ENCODE measurements around the gene SH3RF1. TPM values are rescaled to one million over a fixed set of nuclear protein-coding genes. Genes with fewer than 3 reads are reported as not detected.

SH3RF1 gene
- total RNA-seq, 3 donors from 2014 or later (not counting 1 experiment from before 2014, with no cell fraction given) = 0.54 to 2.4 (median 1.6) TPM

DNA sequence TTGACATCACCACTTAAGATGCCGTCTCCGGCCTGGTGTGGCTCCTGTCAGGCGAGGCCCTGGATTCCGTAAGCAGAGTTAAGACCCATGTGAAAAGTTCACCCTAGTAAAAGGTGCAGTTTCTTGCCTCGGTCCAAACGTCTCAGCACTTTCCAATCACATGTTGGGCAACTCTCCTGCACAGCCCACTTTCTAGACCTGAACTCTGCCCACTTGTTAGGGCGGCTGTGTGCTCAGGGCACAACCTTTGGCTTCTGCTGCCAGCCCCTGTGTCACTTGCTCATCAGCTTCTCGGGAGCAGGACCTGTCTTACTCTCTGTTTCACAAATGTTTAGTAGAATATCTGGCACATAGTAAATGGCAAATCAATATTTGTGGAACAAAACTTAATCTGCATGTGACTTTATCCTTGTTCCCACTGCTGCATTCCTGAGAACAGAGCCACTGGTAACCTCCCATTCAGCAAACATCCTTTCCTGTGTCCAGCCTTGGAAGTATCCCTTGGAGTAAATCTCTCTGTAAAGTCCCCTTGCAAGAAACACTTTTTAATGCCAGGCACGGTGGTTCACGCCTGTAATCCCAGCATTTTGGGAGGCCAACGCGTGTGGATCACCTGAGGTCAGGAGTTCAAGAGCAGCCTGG is 38.7 kb upstream of the SH3RF1 start:
- Histone ChIP-seq H3K27me3 (ENCODE audit: control insufficient read depth, insufficient read depth, low read length) (no peaks in the 10 kb centered on the region), H3K4me1 (ENCODE audit: control insufficient read depth, insufficient read depth, low read length) (no peaks in the 10 kb centered on the region), H3K27ac (ENCODE audit: low read length) (no peak overlapping the region), H3K9me3 (ENCODE audit: control insufficient read depth, insufficient read depth, low read length) (no peaks in the 10 kb centered on the region), H3K36me3 (ENCODE audit: control insufficient read depth, insufficient read depth, low read length) (no peaks in the 10 kb centered on the region), H3K4me3 (ENCODE audit: low read length) (no peak overlapping the region)
- DNase-seq = no peak
- TF ChIP-seq CTCF (IDR thresholded peaks at IDR 0.05) = no peak
- H3K36me3 Mint-ChIP-seq = no peaks in the 10 kb centered on the region
- no peaks in the 10 kb centered on the region for H3K9me3 Mint-ChIP-seq
- WGBS (ENCODE audit: insufficient coverage) = 88% methylated on average over 12 of the region's 12 CpGs
- H3K27me3 Mint-ChIP-seq (ENCODE audit: low read depth in 2 of 2) = no peaks in the 10 kb centered on the region
- H3K27ac Mint-ChIP-seq = no peak overlapping the region
- H3K4me1 Mint-ChIP-seq = no peaks in the 10 kb centered on the region
- no peak for ATAC-seq
- no peak overlapping the region for H3K4me3 Mint-ChIP-seq
- intact Hi-C loops (cut with micrococcal nuclease) = no loop called here

- no peaks in the 10 kb centered on the region for H3K4me1 ChIP-seq (ENCODE audit: control insufficient read depth, insufficient read depth, low read length)
- no peak for TF ChIP-seq CTCF (IDR thresholded peaks at IDR 0.05)
- no peaks in the 10 kb centered on the region for H3K27me3 Mint-ChIP-seq (ENCODE audit: low read depth in 2 of 2)
- H3K4me3 ChIP-seq (ENCODE audit: low read length) = no peak overlapping the region
- DNase-seq (no peak), ATAC-seq (no peak)
- no peaks in the 10 kb centered on the region for H3K9me3 ChIP-seq (ENCODE audit: control insufficient read depth, insufficient read depth, low read length)
- 90% methylated on average over 1 of the region's 2 CpGs for WGBS (ENCODE audit: insufficient coverage)
- no peak overlapping the region for H3K27ac ChIP-seq (ENCODE audit: low read length)
- H3K27me3 ChIP-seq (ENCODE audit: control insufficient read depth, insufficient read depth, low read length) = no peaks in the 10 kb centered on the region
- no peaks in the 10 kb centered on the region for H3K36me3 Mint-ChIP-seq
- no peak overlapping the region for H3K27ac Mint-ChIP-seq
- H3K36me3 ChIP-seq (ENCODE audit: control insufficient read depth, insufficient read depth, low read length) = no peaks in the 10 kb centered on the region
- H3K9me3 Mint-ChIP-seq = no peaks in the 10 kb centered on the region
- H3K4me3 Mint-ChIP-seq = no peak overlapping the region
- intact Hi-C loops (cut with micrococcal nuclease) = no loop called here
- no peaks in the 10 kb centered on the region for H3K4me1 Mint-ChIP-seq
Observed at GRCh38 chr4:169307576-169307975, 36.8 kb upstream of the SH3RF1 start.

- H3K36me3 Mint-ChIP-seq = no peaks in the 10 kb centered on the region
- 94% methylated on average over 2 of the region's 2 CpGs for WGBS (ENCODE audit: insufficient coverage)
- DNase-seq (no peak), ATAC-seq (no peak)
- Histone ChIP-seq H3K27ac (ENCODE audit: low read length) (no peak overlapping the region), H3K9me3 (ENCODE audit: control insufficient read depth, insufficient read depth, low read length) (no peaks in the 10 kb centered on the region), H3K36me3 (ENCODE audit: control insufficient read depth, insufficient read depth, low read length) (no peaks in the 10 kb centered on the region), H3K4me3 (ENCODE audit: low read length) (no peak overlapping the region), H3K27me3 (ENCODE audit: control insufficient read depth, insufficient read depth, low read length) (no peaks in the 10 kb centered on the region), H3K4me1 (ENCODE audit: control insufficient read depth, insufficient read depth, low read length) (no peaks in the 10 kb centered on the region)
- TF ChIP-seq CTCF (IDR thresholded peaks at IDR 0.05) = no peak
- no peaks in the 10 kb centered on the region for H3K9me3 Mint-ChIP-seq
- no peaks in the 10 kb centered on the region for H3K4me1 Mint-ChIP-seq
- no peak overlapping the region for H3K4me3 Mint-ChIP-seq
- H3K27ac Mint-ChIP-seq = no peak overlapping the region
- intact Hi-C loops (cut with micrococcal nuclease) = no loop called here
- no peaks in the 10 kb centered on the region for H3K27me3 Mint-ChIP-seq (ENCODE audit: low read depth in 2 of 2)
Observed at GRCh38 chr4:169305651-169306050, 34.9 kb upstream of the SH3RF1 start.

GRCh38 chr4:169305173-169305572 is 34.4 kb upstream of the SH3RF1 start:
- no peak overlapping the region for H3K27ac Mint-ChIP-seq

More at GRCh38 chr4:169305173-169305572, 34.4 kb upstream of the SH3RF1 start:
- intact Hi-C loops (cut with micrococcal nuclease) = no loop called here
- Histone ChIP-seq H3K4me1 (ENCODE audit: control insufficient read depth, insufficient read depth, low read length) (no peaks in the 10 kb centered on the region), H3K4me3 (ENCODE audit: low read length) (no peak overlapping the region), H3K27ac (ENCODE audit: low read length) (no peak overlapping the region), H3K27me3 (ENCODE audit: control insufficient read depth, insufficient read depth, low read length) (no peaks in the 10 kb centered on the region), H3K36me3 (ENCODE audit: control insufficient read depth, insufficient read depth, low read length) (no peaks in the 10 kb centered on the region), H3K9me3 (ENCODE audit: control insufficient read depth, insufficient read depth, low read length) (no peaks in the 10 kb centered on the region)
- Mint-ChIP-seq H3K4me3 (no peak overlapping the region), H3K36me3 (no peaks in the 10 kb centered on the region), H3K27me3 (ENCODE audit: low read depth in 2 of 2) (no peaks in the 10 kb centered on the region), H3K4me1 (no peaks in the 10 kb centered on the region), H3K9me3 (no peaks in the 10 kb centered on the region)
- DNase-seq (no peak), ATAC-seq (no peak)
- no peak for TF ChIP-seq CTCF (IDR thresholded peaks at IDR 0.05)
- no CpG with 5 or more reads among the region's 1 CpG for WGBS (ENCODE audit: insufficient coverage)
